Skeletal muscle tissue (tissue), 4 donors: ENCODE measurements around the gene SEC22C. TPM values are rescaled to one million over a fixed set of nuclear protein-coding genes. Genes with fewer than 3 reads are reported as not detected.
"Not testable (repeated sequence)": the region's sequence is repeated elsewhere in the genome, so short reads cannot be mapped to it uniquely, and the experiment has no call there.

Source experiments
- H3K27ac ChIP-seq: one replicate; pipeline ENCODE4 v1.7.0; 2013; ENCODE audit warnings: mild to moderate bottlenecking, low read depth, low read length, inconsistent platforms
- H3K27me3 ChIP-seq, 3 donors: one replicate each; pipeline ENCODE4 v1.7.0; 2013; ENCODE audit warnings: low read length in 3 of 3; ENCODE audit not compliant: control insufficient read depth in 3 of 3, insufficient read depth in 3 of 3
- H3K36me3 ChIP-seq, 3 donors: one replicate each; pipeline ENCODE4 v1.7.0; 2013; ENCODE audit warnings: low read length in 3 of 3; ENCODE audit not compliant: control insufficient read depth in 3 of 3, insufficient read depth in 3 of 3
- H3K4me1 ChIP-seq, 3 donors: one replicate each; pipeline ENCODE4 v1.7.0; 2013; ENCODE audit warnings: low read length in 3 of 3, mild to moderate bottlenecking in 3 of 3; ENCODE audit not compliant: control insufficient read depth in 3 of 3, insufficient read depth in 3 of 3
- H3K4me3 ChIP-seq, 3 donors: one replicate each; pipeline ENCODE4 v1.7.0; 2013; ENCODE audit warnings: low read length in 3 of 3
- H3K9ac ChIP-seq, 3 donors: one replicate each; pipeline ENCODE4 v1.7.0; 2013; ENCODE audit warnings: low read length in 3 of 3, mild to moderate bottlenecking in 3 of 3, moderate library complexity in 2 of 3, low read depth in 1 of 3
- H3K9me3 ChIP-seq, 3 donors: one replicate each; pipeline ENCODE4 v1.7.0; 2013; ENCODE audit warnings: low read length in 3 of 3; ENCODE audit not compliant: control insufficient read depth in 3 of 3
- total RNA-seq: library from RNA; depleted of rRNA; stranded (reverse); fragments of >200 nt; gene quantifications from one replicate; pipeline ENCODE4 v1.2.3, GENCODE V29; 2014
- donor health status: Osteomylitis.

Gene SEC22C
- total RNA-seq, 1 donor from 2014 or later: 21.4 TPM

- not testable (repeated sequence) for H3K9ac ChIP-seq, H3K4me1 ChIP-seq, H3K27me3 ChIP-seq, H3K9me3 ChIP-seq, H3K27ac ChIP-seq, H3K4me3 ChIP-seq
- H3K36me3 ChIP-seq: peaks cover 30 to 59% (median 46%) of the 10 kb centered on the region in 3 donors
Measured at GRCh38 chr3:42556817-42557216, 24.9 kb downstream of the SEC22C start.

- no peak overlapping the region for H3K27ac ChIP-seq
- H3K9me3 ChIP-seq: no peaks in the 10 kb centered on the region
- peaks cover 0 to 2% (median 0%) of the 10 kb centered on the region in 3 donors for H3K4me1 ChIP-seq
- peaks cover 29 to 58% (median 45%) of the 10 kb centered on the region in 3 donors for H3K36me3 ChIP-seq
- no peaks in the 10 kb centered on the region for H3K27me3 ChIP-seq
- H3K4me3 ChIP-seq: no peak overlapping the region
- H3K9ac ChIP-seq: no peak overlapping the region
Measured at GRCh38 chr3:42556089-42556632, 25.6 kb downstream of the SEC22C start.

GRCh38 chr3:42552830-42553229 lies 28.9 kb downstream of the SEC22C start:
- no peaks in the 10 kb centered on the region for H3K9me3 ChIP-seq
- H3K9ac ChIP-seq: no peak overlapping the region
- H3K4me3 ChIP-seq: no peak overlapping the region
- H3K27ac ChIP-seq: no peak overlapping the region
- H3K36me3 ChIP-seq: peaks cover 28 to 45% (median 44%) of the 10 kb centered on the region in 3 donors
- H3K4me1 ChIP-seq: peaks cover 0 to 2% (median 2%) of the 10 kb centered on the region in 3 donors
- no peaks in the 10 kb centered on the region for H3K27me3 ChIP-seq

- H3K4me3 ChIP-seq: no peak overlapping the region
- no peaks in the 10 kb centered on the region for H3K27me3 ChIP-seq
- H3K4me1 ChIP-seq: peaks cover 0 to 6% (median 5%) of the 10 kb centered on the region in 3 donors
- H3K27ac ChIP-seq: no peak overlapping the region
- H3K9ac ChIP-seq: no peak overlapping the region
- no peaks in the 10 kb centered on the region for H3K9me3 ChIP-seq
- peaks cover 12 to 29% (median 25%) of the 10 kb centered on the region in 3 donors for H3K36me3 ChIP-seq
Measured at GRCh38 chr3:42550250-42550649, 31.5 kb downstream of the SEC22C start.

GRCh38 chr3:42549131-42549530 lies 32.6 kb downstream of the SEC22C start:
- H3K27me3 ChIP-seq: no peaks in the 10 kb centered on the region
- no peaks in the 10 kb centered on the region for H3K9me3 ChIP-seq
- peaks cover 0 to 12% (median 5%) of the 10 kb centered on the region in 3 donors for H3K4me1 ChIP-seq
- H3K27ac ChIP-seq: no peak overlapping the region
- no peak overlapping the region for H3K9ac ChIP-seq
- H3K36me3 ChIP-seq: peaks cover 12 to 25% (median 23%) of the 10 kb centered on the region in 3 donors
- no peak overlapping the region for H3K4me3 ChIP-seq

- Histone ChIP-seq H3K27ac (no peak overlapping the region), H3K4me3 (no peak overlapping the region), H3K9me3 (no peaks in the 10 kb centered on the region), H3K4me1 (peaks cover 0 to 12% (median 3%) of the 10 kb centered on the region in 3 donors), H3K36me3 (peaks cover 2 to 11% (median 8%) of the 10 kb centered on the region in 3 donors), H3K9ac (no peak overlapping the region), H3K27me3 (no peaks in the 10 kb centered on the region)
Measured at GRCh38 chr3:42547401-42547945, 34.3 kb downstream of the SEC22C start.

- no peaks in the 10 kb centered on the region for H3K27me3 ChIP-seq
- no peak overlapping the region for H3K9ac ChIP-seq
- no peak overlapping the region for H3K4me3 ChIP-seq
- H3K27ac ChIP-seq: no peak overlapping the region
- H3K9me3 ChIP-seq: no peaks in the 10 kb centered on the region
- peaks cover 0 to 12% (median 3%) of the 10 kb centered on the region in 3 donors for H3K4me1 ChIP-seq
- H3K36me3 ChIP-seq: peaks cover 2 to 11% (median 6%) of the 10 kb centered on the region in 3 donors
Measured at GRCh38 chr3:42546691-42547213, 35.0 kb downstream of the SEC22C start.

GRCh38 chr3:42545284-42545900 lies 36.4 kb downstream of the SEC22C start:
- no peak overlapping the region for H3K9ac ChIP-seq
- H3K4me1 ChIP-seq: peaks cover 0 to 12% (median 3%) of the 10 kb centered on the region in 3 donors
- no peak overlapping the region for H3K4me3 ChIP-seq
- H3K9me3 ChIP-seq: no peaks in the 10 kb centered on the region
- H3K27ac ChIP-seq: peak overlapping the region; percentile 25
- peaks cover 2 to 8% (median 6%) of the 10 kb centered on the region in 3 donors for H3K36me3 ChIP-seq
- H3K27me3 ChIP-seq: no peaks in the 10 kb centered on the region

GRCh38 chr3:42544492-42545283 lies 37.1 kb downstream of the SEC22C start:
- Histone ChIP-seq H3K27ac (peak overlapping the region; percentile 25), H3K4me3 (no peak overlapping the region), H3K27me3 (no peaks in the 10 kb centered on the region), H3K9ac (no peak overlapping the region), H3K9me3 (no peaks in the 10 kb centered on the region), H3K36me3 (peaks cover 2 to 7% (median 6%) of the 10 kb centered on the region in 3 donors), H3K4me1 (peaks cover 0 to 12% (median 3%) of the 10 kb centered on the region in 3 donors)
